GM12878 (cell line): Measurements from ENCODE around the gene CLPX.

Experiments
- BCL11A ChIP-seq: IDR thresholded peaks from 2 replicates; pipeline ENCODE4 v1.6.1; 2011; ENCODE audit warnings: low read depth, low read length
- CTCF ChIP-seq, 3 experiments: IDR thresholded peaks in 2 of 3; conservative IDR thresholded peaks in 1 of 3; 2 replicates each; pipeline ENCODE4 v1.5.1; 2011; ENCODE audit warnings: low read depth in 3 of 3, low read length in 3 of 3, mild to moderate bottlenecking in 3 of 3, control low read depth in 2 of 3, moderate library complexity in 2 of 3, inconsistent platforms in 1 of 3, mixed read lengths in 1 of 3; ENCODE audit not compliant: control insufficient read depth in 2 of 3, insufficient read depth in 1 of 3; ENCODE audit errors: extremely low read depth in 1 of 3
- EZH2 ChIP-seq: IDR thresholded peaks from 2 replicates; pipeline ENCODE4 v1.6.1; 2012; ENCODE audit warnings: low read depth, mild to moderate bottlenecking, control low read depth, inconsistent platforms, low read length, borderline replicate concordance; ENCODE audit not compliant: control insufficient read depth
- GABPA ChIP-seq: IDR thresholded peaks from 2 replicates; pipeline ENCODE4 v1.6.1; 2014; ENCODE audit warnings: antibody characterized with exemption, low read depth, mild to moderate bottlenecking, inconsistent platforms
- HDAC2 ChIP-seq: fragments of 200-600 bp; sonication (generic); IDR thresholded peaks from 2 replicates; pipeline ENCODE4 v1.6.1; 2017
- PML ChIP-seq: IDR thresholded peaks from 2 replicates; pipeline ENCODE4 v1.6.1; 2012; ENCODE audit warnings: low read length, inconsistent platforms
- POLR2AphosphoS5 ChIP-seq: IDR thresholded peaks from 2 replicates; pipeline ENCODE4 v1.6.1; 2011; ENCODE audit warnings: mild to moderate bottlenecking, low read length, inconsistent platforms

- TF ChIP-seq CTCF (IDR thresholded peaks at IDR 0.05 in 2 of 3, conservative IDR thresholded peaks at IDR 0.05 in 1 of 3; ENCODE audit: control insufficient read depth in 2 of 3, extremely low read depth in 1 of 3, insufficient read depth in 1 of 3, low read depth in 3 of 3, low read length in 3 of 3) (no peak), HDAC2 (no peak), EZH2 (no peak), POLR2AphosphoS5 (no peak), BCL11A (no peak), GABPA (no peak), PML (no peak)
Measured at GRCh38 chr15:65204236-65204930, 19.2 kb upstream of the CLPX start.
